ENCODE measurements around the gene CCDC12.
A peak's percentile ranks its signal among the peaks of the same experiment; 100 is the strongest.
"Not testable (repeated sequence)": the region's sequence is repeated elsewhere in the genome, so short reads cannot be mapped to it uniquely, and the experiment has no call there.

CCDC12 gene

DNA sequence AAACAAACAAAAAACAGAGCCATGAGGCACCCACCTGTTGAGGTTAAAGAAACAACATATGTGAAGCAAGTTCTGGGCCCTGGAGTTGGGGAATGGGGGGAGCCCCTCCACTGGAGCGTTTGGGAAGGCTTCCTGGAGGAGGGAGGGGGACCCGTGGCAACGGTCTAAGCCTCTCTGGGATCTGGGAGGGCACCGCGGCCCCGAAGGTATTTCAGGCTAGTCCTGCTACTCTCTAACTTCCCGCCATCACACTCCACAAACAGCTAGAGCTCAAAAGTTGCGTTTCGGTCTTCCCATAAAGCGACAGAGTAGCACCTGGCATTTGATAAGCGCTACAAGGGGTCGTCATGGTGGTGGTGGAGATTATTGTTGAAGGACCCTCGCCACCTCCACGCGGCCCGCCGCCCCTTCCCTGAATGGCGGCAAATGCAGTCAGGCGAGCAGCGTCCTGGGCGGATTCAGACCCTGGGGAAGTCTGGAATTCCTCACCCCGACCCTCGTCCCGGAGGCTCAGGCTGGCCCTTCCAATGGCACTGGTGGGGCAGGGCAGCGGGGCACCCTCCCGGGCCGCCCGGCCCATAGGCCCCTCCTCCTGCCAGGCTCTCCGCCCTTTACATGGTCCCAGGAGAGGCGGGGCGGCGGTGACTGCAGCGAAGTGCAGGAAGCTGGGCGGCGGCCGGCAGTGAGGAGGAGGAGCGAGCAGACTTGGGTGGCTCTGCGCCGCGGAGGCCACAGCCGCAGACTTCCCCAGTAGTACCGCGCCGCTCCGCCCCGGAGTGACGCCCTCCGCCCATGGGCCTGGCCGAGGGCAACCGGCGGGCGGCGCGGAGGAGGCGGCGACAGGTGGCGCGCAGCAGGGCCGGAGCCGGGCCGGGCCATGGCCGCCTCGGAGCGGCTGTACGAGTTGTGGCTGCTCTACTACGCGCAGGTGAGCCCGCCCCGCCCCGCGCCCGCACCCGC, 2.7 kb upstream of the CCDC12 start, which contains the start of gene NBEAL2:
Gene NBEAL2 (plus strand): TSS at position 682 of the 960 bp plus-strand sequence. CDS start 196 bp downstream, at position 878.
- peak; percentile 97 for DNase-seq

DNA sequence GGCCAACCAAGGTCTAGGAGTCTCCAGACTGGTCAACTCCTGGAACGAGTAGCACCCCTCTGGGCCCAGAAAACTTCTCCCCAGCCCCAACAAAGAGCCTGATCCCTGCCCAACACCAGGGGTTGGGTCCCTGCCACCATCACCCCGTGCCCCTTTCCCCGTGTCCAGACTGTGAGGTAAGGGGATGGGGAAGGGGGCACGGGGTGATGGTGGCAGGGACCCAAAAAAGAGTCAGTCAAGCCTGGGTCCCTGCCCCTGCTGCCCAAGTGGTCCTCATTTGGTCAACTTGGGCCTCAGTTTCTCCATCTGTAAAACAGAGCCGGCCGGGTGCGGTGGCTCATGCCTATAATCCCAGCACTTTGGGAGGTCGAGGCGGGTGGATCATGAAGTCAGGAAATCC, 1.8 kb upstream of the CCDC12 start:
- no peak for DNase-seq

DNA sequence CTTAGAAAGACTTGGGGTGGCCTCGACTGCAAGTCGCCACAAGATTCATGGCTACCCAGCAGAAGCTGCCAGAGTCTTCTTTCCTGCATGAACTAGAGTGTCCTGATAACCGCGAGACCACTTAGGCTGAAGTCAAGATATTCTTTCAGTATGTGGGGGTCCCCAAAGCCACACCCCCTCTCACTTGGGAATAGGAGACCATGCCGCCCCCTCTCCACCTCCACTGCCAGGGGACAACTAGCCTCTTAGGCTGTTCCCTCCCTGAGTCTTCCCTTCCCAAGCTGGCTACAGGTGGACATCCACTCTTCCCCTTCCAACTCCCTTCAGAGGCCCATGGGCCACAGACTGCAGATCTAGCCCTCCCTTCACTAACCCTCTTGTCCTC, 1.3 kb upstream of the CCDC12 start:
- DNase-seq = no peak

DNA sequence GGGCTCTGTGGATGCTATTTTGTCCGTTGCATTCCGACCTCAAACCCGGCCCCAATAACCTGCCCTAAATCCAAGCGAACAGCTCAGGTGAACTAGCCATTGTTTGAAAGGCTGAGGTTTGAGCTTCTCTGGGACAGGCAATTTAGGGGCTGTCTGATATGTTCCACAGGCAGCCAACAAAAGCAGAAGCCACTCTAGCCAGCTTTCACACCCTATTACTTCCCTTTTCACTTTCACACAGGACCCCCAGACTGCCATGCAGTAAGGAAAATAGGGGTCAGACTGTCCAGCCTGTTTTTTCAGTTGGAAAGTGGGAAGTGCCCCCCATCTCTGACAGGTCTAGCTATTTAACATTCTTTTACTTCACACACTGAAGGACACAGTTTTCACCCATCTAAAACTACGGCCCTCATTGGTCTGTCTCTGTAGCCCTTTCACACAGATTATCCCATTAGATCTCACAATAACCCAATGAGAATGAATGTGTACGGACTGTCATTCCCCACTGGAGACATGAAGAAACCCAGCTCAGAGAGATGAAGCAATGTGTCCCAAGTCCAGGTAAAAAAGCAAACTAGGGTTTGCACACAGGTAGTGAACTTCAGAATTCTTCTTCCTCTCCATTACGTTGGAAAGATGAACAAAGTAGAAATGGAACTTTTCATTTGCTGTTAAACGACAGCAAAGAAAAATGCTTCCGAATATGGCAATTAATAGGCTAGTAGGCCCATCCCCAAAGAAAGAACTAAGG, 1.9 kb downstream of the CCDC12 start:
- no peak for DNase-seq

DNA sequence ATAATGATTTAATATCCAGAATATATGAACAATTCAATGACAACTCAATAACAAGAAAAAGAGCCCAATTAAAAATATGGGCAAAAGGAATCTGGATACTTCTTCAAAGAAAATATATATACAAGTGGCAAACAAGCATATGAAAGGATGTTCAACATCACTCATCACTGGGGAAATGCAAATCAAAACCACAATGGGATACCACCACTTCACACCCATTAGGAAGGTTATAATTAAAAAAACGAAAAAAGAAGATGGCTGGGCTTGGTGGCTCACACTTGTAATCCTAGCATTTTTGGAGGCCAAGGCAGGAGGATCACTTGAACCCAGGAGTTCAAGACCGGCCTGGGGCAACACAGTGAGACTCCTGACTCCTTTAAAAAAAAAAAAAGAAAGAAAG, 4.1 kb downstream of the CCDC12 start:
- DNase-seq = no peak

DNA sequence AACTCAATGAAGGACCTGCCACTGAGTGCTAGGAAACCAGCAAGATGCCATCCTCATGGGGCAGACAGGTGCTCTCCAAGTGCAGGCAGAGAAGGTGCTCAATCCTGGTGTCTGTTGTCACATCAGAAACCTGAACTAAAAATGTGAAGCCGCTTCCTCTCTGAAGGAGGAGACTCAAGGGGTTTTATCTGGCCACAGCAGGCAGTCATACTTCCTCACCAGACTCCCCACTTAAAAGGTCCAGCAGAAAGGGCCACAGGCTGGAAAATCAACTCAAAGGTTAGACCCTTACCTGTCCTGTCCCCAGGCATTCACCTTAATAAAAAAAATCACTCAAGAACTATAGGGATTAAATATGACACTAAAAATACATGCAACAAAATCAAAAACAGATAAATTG, 4.8 kb downstream of the CCDC12 start:
- DNase-seq = no peak

DNA sequence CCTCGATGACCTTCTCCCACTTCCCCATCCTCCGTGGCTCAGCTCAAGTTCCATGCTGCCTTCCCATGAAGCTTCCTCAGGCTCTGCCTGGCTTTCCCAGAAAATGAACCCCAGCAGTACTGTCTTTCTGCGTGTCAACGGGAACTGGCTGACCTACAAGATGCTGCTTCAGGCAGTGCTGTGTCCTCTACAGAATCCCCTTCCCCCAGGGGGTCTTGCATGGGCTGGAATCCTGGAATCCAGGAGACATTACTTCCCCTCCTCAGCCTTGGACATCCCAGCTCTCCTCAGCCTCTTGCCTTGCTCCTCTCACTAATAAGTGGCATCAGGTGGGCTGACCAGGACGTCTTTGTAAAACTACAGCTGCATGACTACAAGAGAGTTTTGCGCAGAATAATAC, 5.4 kb downstream of the CCDC12 start:
- no peak for DNase-seq

DNA sequence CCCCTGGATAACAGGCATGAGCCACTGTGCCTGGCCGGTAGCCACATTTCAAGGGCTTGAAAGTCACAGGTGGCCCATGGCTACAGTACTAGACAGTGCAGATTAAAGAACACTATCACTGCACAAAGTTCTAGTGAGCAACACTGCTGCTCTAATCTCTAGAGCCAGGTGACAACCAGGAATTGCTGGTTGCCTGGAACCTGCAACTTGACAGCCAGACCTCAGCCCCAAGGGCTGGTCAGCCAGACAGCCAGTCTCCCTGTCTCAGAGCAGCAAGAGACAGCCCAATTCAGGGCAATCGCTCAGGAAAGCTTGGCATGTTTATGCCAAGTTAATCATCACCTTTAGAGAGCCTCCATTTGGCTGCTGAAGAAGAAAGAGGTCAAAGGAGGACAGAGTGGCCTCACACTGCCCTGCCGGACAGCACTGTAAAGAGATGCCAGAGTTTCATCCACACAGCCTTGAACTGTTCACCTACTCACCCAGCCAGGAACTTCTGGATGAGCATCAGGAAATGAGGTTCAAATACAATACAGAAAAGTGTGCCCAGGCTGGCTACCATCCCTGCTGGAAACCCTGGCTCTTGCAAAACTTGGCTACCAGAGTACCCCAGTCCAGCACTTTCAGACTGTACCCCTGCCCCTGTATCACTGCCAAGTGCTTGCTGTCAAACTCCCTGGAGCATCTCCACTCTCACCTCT, 6.0 kb downstream of the CCDC12 start:
- no peak for DNase-seq

DNA sequence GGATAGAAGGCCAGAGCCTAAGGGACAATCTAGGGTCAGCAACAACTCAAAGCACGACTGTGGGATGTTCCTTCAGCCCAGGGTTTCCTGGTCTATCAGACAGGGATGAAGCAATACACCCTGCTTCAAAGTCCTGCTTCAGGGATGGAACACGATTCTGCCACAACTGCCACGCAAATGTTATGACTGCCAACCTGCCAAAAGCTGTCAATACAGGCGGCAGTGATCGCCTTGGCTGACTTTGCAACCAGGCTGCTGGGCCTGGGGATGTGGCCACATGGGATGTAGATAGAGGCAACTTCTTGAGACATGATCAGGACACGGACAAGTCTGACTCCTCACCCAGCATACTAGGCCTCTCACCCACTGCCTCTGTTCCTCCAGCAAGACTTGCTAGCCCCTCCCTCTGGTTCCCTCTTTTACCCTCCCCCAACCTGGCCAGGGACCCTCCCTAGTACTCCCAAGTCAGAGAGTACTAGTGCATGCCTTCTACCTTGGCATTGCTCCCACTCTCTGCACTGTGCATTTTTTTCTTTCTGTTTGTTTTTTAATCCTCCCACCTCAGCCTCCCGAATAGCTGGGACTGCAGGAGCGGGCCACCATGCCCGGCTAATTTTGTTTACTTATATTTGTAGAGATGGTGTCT, 7.6 kb downstream of the CCDC12 start:
- no peak for DNase-seq

DNA sequence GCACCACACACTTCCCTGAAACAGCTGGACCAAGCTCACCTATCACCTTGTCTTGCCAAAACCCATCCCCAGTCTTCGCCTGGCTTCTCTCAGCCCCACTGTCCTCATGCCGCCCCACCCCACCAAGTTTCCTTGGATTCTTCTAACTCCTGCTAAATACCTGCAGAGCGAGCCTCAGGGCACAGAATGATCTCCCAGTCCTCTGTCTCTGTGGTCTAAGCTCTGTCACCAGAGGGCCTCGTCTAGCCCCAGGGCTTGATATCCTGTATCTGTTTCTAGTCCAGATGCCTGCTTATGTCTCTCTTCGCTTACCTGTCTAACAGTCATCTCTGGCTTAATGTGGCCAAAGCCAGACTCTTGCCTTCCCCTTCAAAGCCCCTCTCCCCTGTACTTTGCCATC, 9.7 kb downstream of the CCDC12 start:
- no peak for DNase-seq

DNA sequence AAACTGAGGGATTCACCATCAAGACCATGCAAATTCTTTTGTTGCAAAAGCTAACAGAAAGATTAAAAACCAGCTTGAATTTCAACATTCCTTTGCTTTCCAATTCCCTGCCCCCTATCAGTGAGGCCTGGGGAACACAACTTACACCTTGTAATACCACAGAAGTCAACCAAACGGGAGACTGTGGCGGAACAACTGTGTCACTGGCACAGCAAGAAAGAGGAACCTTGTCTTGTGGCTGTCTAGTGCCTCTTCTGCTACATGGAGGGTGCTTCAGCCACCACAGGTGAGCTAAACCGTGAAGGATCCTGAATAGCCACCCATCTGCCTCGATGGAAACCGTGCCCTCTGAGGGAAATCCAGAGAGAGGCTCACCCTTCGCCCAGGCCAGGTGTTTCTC, 11.4 kb downstream of the CCDC12 start:
- DNase-seq = no peak

DNA sequence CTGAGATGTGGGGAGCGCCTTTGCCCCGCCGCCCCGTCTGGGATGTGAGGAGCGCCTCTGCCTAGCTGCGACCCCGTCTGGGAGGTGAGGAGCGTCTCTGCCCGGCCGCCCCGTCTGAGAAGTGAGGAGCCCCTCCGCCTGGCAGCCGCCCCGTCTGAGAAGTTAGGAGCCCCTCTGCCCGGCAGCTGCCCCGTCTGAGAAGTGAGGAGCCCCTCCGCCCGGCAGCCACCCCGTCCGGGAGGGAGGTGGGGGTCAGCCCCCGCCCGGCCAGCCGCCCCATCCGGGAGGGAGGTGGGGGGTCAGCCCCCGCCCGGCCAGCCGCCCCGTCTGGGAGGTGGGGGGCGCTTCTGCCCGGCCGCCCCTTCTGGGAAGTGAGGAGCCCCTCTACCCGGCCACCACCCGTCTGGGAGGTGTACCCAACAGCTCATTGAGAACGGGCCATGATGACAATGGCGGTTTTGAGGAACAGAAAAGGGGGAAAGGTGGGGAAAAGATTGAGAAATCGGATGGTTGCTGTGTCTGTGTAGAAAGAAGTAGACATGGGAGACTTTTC, 12.4 kb downstream of the CCDC12 start:
- not testable (repeated sequence) for DNase-seq

DNA sequence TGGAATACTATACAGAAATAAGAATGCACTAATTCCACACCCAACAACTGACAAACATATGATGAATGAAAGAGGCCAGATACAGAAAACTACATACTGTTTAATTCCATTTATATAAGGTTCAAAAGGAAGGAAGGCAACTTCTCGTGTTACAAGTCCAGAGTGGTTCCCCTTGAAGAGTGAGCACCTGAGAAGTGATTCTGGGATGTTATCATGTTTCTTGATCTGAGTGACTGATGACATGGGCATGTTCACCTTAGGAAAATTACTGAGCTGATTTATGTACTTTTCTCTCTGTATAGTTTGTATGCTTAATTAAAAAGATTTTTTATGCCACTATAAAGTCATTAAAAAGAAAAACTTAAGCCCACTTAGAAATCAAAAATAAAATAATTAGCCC, 13.6 kb downstream of the CCDC12 start:
- no peak for DNase-seq

DNA sequence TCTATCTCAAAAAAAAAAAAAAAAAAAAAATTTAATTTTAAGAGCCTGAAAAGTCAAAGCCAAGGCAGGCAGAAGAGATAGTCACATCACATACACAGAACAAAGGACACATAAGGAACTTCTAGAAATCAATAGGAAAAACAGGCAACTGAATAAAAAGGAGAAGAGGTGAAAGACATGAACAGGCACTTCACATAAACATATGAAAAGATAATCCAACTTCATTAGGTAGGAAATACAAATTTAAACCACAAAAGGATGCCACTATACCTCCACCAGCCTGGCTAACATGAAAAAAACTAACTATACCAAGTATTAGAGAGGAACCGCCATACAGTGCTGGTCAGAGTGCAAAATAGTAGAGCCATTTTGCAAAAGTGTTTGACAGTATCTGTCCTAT, 14.1 kb downstream of the CCDC12 start:
- no peak for DNase-seq

DNA sequence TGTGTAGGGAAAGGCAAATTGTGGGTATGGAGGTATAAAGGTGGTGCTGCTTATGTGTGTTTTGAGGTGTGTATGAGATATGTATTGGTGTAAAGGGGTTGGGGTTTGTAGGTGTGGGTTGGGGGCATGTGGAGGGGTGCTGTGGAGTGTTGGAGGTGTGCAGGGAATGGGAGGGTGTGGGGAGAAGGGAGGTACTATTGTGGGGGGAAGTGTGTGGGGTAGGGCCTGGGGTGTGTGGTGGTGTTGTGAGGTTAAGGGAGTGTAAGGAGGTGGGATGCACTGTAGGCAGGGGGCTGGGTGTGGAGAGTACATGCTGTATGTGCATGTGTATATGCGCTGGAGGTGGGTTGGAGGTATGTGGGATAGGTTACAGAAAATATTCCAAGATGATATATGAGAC, 15.7 kb downstream of the CCDC12 start:
- DNase-seq = no peak

DNA sequence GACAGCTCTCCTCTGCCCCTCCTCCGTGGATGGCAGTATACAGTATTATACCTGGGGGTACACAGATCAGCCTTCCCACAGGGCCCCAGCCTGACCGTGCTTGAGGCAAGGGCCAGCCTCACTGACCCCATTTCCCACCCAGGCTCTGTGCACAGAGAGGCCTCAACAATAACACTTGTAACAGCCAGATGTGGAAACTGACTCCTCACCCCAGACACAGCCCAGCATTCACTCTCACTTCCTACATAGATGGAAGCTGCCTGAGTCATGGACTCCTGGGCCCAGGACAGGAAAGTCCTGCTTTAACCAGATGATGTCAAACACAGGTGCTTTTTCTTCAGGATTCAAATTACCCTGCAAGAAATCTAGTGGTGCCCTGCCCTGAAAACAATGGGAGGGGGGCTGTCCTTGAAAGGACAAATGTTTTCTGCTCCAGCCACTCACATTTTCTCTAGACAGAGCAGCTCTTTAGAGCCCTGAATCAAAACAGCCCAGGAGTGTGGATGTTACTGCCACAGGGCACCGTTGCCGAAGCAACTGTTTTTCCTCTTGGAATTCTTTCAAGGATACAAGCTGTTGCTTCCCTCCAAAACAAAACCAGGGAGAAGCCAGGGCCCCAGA, 16.4 kb downstream of the CCDC12 start:
- no peak for DNase-seq

DNA sequence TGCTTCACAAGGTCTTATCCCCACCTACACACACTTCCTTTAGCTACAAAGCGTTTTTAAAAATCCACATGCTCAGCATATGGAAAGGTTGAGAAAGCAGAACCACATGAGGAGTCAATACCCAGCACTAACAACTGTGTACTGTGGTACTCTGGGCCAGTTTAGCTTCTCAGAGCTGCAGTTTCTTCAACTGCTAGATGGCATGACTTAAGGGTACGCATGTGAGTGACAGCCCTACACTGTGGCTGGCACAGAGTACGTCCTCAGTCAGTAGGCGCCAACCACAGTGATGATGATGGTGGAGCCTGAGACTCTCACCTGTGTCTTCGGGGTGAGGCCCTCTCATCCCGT, 17.4 kb downstream of the CCDC12 start:
- no peak for DNase-seq

DNA sequence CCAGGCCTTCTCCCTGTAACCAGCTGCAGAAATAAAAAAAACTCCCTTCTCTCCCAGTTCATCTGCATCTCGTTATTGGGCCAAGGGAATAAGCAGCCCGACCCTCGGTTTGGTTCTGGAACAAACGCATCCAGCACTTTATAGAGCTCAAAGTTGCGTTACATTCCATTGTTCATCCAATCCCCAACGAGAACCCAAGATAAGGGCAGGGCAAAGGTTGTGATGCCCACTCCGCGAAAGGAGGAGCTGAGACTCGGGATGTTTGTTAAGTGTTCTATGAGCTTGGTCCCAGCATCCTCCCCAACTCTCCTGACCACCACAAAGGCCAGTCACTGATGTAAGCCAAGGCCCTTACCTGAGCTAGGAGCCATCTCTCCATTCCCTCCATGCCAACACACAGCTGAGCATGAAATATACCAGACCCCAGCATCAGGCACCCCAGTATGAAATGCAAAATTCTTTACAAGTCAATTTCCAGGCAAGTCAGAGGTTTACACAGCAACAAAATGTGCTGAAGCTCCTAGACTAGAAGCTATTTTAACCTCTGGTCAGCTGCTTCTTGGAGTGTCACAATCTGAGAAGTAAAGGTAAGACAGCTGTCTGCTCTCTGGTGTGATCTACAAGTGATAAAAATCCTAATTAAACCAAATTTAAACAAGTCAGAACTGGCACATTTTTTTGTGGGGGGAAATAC, 17.9 kb downstream of the CCDC12 start:
- DNase-seq = no peak

DNA sequence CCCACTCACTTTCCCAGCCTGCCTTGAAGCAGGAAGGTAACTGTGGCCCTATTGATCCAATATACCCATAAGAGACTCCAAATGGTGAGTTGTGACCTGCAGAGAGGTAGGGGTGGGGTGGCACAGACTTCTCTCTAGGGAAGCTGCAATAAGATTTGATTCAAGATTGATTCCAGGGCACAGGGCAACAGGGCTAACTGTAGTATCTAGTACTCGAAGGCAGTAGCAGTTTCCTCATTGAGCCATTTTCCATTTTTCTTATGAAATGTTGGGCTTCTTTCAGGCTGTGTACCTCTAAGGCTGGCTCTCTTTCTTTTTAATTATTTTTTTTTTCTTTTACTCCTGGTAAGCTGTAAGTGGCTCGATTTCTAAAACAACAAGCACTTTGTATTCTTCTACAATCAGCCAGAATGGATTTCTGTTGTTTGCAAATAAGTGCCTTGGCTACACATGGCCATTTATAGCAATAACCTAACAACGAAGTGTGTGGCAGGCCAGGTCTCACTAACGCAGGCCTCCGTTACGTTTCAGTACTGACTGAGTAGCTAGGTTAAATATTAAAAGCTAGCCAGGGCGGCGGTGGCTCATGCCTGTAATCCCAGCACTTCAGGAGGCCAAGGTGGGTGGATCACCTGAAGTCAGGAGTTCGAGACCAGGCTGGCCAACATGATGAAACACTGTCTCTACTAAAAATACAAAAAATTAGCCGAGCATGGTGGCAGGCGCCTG, 19.3 kb downstream of the CCDC12 start:
- DNase-seq = no peak

DNA sequence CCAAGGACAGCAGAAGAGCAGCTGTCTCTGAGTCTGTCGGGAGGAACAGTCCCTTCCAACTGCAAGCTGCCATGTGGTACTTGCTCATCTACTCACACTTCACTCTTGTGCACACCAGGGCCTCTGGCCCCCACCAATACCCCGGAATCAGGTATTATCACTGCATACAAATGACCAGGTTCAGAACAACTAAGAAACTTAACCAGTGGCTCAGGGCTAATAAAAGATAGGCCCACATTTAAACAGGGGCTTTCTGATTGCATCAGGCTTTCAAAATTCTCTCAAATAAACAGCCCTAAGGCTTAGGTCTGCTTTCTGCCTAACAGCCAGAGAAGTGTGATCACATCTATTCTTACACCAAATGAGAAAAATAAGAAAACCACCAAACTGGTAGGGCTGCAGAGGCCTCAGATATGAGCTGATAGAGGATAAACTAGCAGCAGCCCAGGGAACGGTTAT, 20.7 kb downstream of the CCDC12 start:
- no peak for DNase-seq

DNA sequence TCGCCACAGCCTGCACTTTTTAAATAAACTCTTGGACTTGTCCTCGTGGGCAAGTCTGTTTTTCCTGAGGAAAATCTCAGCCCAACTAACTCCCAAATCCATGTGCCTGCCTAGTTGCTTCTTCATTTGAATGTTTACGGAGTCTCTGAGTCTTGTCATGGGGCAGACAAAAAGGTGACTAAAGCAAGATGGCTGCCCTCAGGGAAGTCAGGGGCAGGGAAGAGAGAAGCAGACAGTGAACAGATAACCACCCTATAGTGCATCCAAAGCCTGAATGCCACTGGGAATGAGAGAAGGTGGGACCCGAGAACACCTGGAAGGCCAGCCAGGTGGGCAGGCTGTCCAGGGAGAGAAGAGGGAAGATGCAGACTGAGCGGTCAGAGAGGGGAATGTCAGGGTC, 21.4 kb downstream of the CCDC12 start:
- DNase-seq = no peak
